BJ (cell line): ENCODE data around the gene AP2B1. TPM values are rescaled to one million over a fixed set of nuclear protein-coding genes. Genes with fewer than 3 reads are reported as not detected.
"Not testable (repeated sequence)": the region's sequence is repeated elsewhere in the genome, so short reads cannot be mapped to it uniquely, and the experiment has no call there.

Experiments used
- CTCF ChIA-PET: fragments of 350-600 bp; formaldehyde crosslinking; extraction: SDS; loops from one replicate; lab custom pipeline; 2021; ENCODE audit warnings: antibody characterized with exemption, inconsistent platforms; lab: Yijun Ruan, JAX
- POLR2A ChIA-PET: fragments of 300-600 bp; sonication (Branson Sonifier 250); formaldehyde crosslinking; extraction: SDS; loops from one replicate; lab custom pipeline; 2021; ENCODE audit warnings: antibody characterized with exemption; lab: Charles Lee
- DNase-seq: peaks from one replicate; pipeline ENCODE4 v3.0.0-alpha.2; 2011; ENCODE audit warnings: low read depth
- H3K27me3 ChIP-seq: 2 replicates; pipeline ENCODE4 v1.6.0; 2011; ENCODE audit warnings: low read length; ENCODE audit not compliant: control insufficient read depth, insufficient read depth
- H3K36me3 ChIP-seq: 2 replicates; pipeline ENCODE4 v1.5.1; 2011; ENCODE audit warnings: low read length; ENCODE audit not compliant: control insufficient read depth, insufficient read depth
- H3K4me3 ChIP-seq: 2 replicates; pipeline ENCODE4 v1.5.1; 2011; ENCODE audit warnings: low read depth, mild to moderate bottlenecking, control low read depth, low read length
- polyA plus RNA-seq: library from polyadenylated mRNA; depleted of rRNA; stranded (reverse); fragments of >200 nt; gene quantifications from 2 replicates; pipeline ENCODE4 v1.2.3, GENCODE V29; 2011
- TF ChIP-seq, protein P1 (sequence below): IDR thresholded peaks from 2 replicates; pipeline ENCODE4 v1.5.1; 2011; ENCODE audit warnings: low read depth, mild to moderate bottlenecking, control low read depth, inconsistent platforms, low read length, moderate library complexity; ENCODE audit not compliant: insufficient read depth

Gene AP2B1
- polyA plus RNA-seq, 1 experiment, result 122 TPM

DNA sequence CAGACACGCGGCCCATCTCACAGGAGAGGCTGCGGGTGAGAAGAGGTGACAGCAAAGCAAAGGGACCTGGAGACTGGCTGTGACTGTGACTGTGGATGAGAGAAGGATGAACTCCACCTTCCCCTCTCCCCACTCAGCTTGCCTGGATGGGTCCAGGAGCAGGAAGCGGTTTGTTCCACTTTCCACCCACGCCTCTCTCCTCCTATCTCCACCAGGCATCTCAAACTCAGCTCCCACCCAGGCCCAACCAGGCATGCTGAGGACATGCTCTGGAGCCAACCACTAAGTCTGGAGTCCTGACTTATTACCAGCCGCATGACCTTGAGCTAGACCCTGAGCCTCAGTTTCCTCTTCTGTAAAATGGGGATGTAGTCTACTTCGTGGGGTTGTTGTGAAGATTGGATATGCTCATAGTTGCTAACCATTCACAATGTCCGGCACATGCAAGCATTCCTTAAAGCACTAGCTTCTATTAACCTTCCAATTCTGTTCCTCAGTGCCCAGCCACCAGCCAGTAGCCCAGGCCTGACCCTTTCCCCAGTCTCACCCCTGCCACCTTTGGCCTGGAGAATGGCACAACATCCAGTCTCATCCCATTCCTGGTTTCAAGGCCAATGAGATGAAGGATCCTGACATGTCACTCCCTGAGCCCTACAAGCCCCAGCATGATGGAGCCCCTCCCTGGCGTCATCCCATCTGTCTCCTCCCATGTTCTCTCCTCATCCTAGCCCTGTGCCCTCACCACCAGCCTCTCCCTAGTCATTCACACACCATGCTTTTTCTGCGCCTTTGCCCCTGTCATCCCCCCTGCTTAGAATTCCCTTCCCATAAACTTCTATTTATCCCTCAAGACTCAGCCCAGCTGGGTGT, 163.6 kb downstream of the AP2B1 start:
- H3K27me3 ChIP-seq, result peaks cover 13% of the 10 kb centered on the region
- H3K36me3 ChIP-seq, result no peaks in the 10 kb centered on the region
- ChIA-PET POLR2A (no interaction called here), CTCF (interaction anchor here (0.6 to 12.1 kb wide), 7 partner anchors 10 to 138 kb away, joined by 3 to 268 read pairs (median 9); partner anchors contain the start of gene C17orf50)
- H3K4me3 ChIP-seq, result no peak overlapping the region
- TF ChIP-seq, protein P1, sequence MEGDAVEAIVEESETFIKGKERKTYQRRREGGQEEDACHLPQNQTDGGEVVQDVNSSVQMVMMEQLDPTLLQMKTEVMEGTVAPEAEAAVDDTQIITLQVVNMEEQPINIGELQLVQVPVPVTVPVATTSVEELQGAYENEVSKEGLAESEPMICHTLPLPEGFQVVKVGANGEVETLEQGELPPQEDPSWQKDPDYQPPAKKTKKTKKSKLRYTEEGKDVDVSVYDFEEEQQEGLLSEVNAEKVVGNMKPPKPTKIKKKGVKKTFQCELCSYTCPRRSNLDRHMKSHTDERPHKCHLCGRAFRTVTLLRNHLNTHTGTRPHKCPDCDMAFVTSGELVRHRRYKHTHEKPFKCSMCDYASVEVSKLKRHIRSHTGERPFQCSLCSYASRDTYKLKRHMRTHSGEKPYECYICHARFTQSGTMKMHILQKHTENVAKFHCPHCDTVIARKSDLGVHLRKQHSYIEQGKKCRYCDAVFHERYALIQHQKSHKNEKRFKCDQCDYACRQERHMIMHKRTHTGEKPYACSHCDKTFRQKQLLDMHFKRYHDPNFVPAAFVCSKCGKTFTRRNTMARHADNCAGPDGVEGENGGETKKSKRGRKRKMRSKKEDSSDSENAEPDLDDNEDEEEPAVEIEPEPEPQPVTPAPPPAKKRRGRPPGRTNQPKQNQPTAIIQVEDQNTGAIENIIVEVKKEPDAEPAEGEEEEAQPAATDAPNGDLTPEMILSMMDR, result no peak
- no peak for DNase-seq

DNA sequence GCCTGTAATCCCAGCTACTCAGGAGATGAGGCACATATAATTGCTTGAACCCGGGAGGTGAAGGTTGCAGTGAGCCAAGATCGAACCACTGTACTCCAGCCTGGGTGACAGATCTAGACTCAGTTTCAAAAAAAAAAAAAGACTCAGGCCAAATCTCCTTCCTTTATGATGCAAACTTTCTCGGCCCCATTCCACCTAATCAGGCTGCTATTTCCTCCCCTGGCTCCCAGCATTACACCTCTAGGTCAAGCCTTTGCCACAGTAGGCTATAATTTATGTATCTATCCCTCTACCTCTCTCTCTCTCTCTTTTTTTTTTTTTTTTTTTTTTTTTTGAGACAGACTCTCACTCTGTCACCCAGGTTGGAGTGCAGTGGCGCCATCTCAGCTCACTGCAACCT, 164.4 kb downstream of the AP2B1 start:
- peaks cover 18% of the 10 kb centered on the region for H3K27me3 ChIP-seq
- DNase-seq, H3K4me3 ChIP-seq, H3K36me3 ChIP-seq, POLR2A ChIA-PET: not testable (repeated sequence)
- CTCF ChIA-PET, result interaction anchor here (0.6 to 12.1 kb wide), 5 partner anchors 9 to 138 kb away, joined by 3 to 268 read pairs (median 13); partner anchors contain the start of gene C17orf50

GRCh38 chr17:35752471-35752870, 165.3 kb downstream of the AP2B1 start:
- POLR2A ChIA-PET, result no interaction called here
- Histone ChIP-seq H3K4me3 (no peak overlapping the region), H3K27me3 (peaks cover 18% of the 10 kb centered on the region), H3K36me3 (no peaks in the 10 kb centered on the region)
- no peak for DNase-seq
- CTCF ChIA-PET, result interaction anchor here (1.2 to 12.1 kb wide), 3 partner anchors 11 to 139 kb away, joined by 3 to 268 read pairs (median 13); no protein-coding TSS in a partner anchor
- TF ChIP-seq, protein P1, result no peak

- ChIA-PET POLR2A (interaction anchor here (0.7 kb wide), 1 partner anchor 42 kb away, joined by 4 read pairs; no protein-coding TSS in a partner anchor), CTCF (interaction anchor here (0.6 to 12.1 kb wide), 5 partner anchors 10 to 147 kb away, joined by 3 to 268 read pairs (median 4); no protein-coding TSS in a partner anchor)
- H3K27me3 ChIP-seq, result peaks cover 18% of the 10 kb centered on the region
- no peak for DNase-seq
- H3K4me3 ChIP-seq, result no peak within 1 kb of the TSS
- TF ChIP-seq, protein P1, result no peak
- no peaks in the 10 kb centered on the region for H3K36me3 ChIP-seq
These were observed 166.0 kb downstream of the AP2B1 start, which contains the start of gene GAS2L2 for GRCh38 chr17:35752945-35753764. GAS2L2 (minus strand) TSS chr17:35753239; CDS start chr17:35752850, 389 bp downstream.

GRCh38 chr17:35757243-35757642, 170.1 kb downstream of the AP2B1 start:
- H3K4me3 ChIP-seq, result no peak overlapping the region
- no peak for DNase-seq
- TF ChIP-seq, protein P1, result no peak
- ChIA-PET POLR2A (no interaction called here), CTCF (interaction anchor here (1.0 to 4.1 kb wide), 6 partner anchors 8 to 145 kb away, joined by 3 to 21 read pairs (median 18); no protein-coding TSS in a partner anchor)
- H3K27me3 ChIP-seq, result peaks cover 5% of the 10 kb centered on the region
- no peaks in the 10 kb centered on the region for H3K36me3 ChIP-seq
